Right forelimb (tissue), 1 donor: ENCODE results near the gene KCNG2.

ENCODE experiments used
- DNase-seq: peaks from one replicate; pipeline ENCODE4 v3.0.0-alpha.2; 2018

KCNG2 gene

DNA sequence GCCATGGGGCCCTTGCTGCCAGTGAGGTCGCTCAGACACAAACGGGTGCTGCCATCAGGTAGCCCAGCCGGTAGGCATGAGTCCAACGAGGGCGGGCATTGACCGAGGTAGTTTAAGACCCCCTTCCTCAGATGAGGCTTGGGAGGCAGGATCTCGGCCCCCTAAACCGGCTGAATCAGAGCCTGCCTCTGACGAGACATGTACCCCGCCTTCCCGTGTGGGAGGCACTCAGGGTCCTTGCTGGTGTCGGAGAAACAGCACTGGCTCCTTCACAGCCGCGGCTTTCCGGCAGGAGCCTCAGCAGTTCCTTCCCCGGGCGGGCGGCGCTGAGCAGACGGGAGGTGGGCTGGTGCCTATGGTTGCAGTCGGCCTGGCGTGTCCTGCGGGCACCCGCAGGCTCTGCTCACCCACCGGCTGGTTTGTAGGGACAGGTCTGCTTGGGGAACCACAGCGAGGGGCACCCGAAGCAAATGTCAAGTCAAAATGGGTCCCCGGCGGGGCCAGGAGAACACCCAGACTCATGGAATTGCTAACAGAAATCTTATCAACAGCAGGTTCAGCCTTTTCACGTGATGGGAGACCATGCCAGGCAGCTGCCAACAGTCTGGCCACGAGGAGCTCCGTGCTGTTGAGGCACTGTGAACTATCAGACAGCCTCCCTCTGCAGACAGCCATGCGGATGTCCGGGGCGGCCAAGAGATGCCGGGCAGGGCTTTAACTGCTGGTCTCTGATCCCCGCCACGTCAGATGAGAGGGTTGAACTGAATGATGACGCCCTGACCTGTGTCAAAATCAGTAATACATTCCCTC is 2.8 kb downstream of the KCNG2 start:
- no peak for DNase-seq

DNA sequence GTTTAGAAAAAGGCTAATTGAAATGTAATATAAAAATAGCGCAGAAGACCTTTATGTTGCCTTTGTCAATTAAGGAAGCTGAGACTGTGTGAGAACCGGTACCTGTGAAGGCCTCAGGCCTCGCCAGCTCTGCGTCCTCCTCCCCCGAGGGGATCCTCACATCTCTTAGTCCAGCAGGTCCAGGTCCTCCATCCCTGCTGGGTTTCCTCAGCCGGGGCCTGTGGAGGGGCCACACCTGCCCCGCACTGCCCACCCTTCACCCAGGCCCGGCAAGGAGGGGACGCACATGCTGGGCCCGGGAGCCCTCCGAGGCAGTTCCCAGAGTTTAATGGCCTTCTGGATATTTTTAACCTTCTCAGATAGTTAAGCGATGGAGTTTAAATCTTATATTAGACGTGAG is 3.5 kb downstream of the KCNG2 start:
- DNase-seq: no peak

- no peak for DNase-seq
Observed at GRCh38 chr18:79801641-79802040, 3.9 kb downstream of the KCNG2 start.

GRCh38 chr18:79802298-79802697 is 4.6 kb downstream of the KCNG2 start:
- no peak for DNase-seq

DNA sequence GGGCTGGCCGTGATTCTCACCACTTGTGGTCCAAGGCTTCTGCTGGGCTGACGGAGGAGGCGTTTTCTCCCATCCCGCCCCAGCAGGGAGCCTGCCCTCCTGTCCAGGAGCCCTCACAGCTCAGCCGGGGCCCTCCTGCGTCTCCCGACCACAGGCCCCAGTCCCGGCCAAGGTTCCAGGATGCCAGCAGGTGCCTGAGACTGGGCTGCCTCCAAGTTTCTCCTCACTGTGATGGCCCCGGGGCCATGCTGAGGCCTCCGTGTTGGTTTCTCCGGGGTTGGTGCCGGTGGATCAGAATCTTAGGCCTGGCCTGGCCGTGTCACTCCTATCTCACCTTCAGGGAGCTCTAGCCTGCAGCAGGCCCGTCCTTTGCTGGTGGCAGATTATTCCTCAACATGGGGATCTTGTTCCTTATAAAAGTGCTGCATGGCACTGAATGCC is 5.9 kb downstream of the KCNG2 start:
- DNase-seq: no peak

DNA sequence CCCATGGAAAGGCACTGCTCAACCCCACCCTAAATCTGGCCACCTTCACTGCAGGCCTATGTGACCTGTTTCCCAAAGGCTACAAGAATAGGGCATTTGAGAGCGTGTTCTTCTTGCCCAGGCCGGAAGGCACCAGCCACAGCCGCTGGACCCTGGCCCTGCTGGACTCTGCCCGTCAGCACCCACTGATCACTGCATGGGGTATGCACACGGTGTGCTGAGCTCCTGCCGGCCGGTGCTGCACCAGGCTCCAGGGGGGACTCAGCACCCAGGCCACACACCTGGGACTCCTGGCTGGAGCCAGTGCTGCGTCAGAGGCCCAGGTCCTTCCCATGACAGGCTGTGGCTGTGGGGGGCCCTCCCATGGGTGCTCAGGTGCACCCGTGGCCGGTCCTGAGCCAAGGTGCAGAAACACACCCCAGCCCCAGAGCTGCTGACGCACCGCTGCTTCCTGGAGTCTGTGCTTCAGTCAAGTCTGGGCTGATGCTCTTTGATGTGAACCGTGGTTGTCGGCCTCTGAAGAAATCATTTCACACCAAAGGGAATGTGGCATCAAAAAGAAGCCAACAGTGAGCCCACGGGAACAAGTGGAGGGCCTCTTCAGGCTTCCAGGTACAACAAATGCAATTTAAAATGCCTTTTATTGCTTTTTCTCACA is 6.5 kb downstream of the KCNG2 start:
- DNase-seq: no peak

DNA sequence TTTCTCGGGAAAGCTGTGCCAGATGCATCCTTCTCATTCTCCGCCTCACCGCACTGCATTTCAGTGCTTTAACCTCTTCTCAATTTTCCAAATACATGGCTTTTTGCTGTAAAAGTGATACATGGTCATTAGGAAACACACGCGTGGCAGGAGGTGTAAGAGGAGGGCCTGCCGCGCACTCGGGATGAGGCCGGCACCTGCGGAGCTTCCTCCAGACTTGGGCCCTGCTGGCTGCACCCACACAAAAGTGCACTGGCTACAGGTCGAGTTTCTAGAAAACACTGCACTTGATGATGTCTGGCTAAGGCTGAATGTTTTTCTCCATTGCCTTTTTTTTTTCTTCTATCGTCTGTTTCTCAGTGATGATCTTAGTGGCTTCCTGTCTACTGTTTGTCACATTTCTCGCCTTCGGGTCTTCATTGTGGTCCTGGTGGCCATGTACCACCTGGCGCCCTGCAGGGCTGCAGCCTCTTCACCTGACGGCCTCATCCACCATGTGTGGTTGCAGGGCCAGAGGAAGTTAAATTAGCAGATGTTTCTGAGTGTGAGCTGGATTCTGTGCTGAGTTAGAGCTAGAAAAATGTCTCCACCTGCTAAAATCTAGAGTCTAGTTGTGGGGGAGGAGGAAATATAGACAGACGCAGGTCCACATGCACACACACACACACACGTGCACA is 7.6 kb downstream of the KCNG2 start:
- DNase-seq: no peak

GRCh38 chr18:79805926-79806487 is 8.3 kb downstream of the KCNG2 start:
- DNase-seq: no peak

DNA sequence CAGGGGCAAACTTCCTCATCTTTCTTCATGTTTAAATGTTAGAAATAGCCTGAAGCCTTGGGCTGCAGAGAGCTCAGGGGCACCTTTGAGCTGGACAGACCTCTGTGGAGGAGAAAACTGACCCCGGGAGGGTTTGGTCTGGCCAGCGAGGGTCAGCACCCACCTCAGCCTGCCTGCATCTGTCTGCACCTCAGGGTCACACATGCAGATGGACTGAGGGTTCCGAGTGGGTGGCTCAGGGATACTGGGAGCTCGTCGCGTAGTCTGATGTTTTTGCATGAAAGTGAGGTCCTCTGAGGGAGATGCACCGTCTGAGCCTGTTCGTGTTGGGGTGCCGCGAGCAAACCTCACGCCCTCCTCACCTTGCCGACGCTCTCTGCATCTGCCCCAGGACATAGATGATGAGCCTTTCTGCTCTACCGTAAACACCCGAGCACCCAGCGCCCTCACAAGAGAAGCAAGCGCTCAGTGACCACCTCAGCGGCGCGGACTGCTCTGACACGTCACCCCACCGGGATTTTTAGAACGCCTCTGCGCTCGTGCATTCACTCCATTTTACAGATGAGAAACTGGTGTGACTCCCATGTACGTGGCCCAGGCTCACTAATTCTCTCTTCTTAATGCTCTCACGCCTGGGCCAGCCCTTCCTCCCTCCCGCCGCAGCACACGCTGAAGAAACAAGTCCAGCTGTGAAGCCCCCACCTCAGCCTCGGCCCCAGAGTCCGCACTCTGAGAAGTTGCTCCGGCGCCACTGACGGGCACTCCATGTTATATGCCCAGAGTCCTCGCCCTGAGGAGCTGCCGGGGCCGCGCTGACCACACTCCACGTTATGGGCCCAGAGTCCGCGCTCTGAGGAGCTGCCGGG is 9.5 kb downstream of the KCNG2 start:
- no peak for DNase-seq

DNA sequence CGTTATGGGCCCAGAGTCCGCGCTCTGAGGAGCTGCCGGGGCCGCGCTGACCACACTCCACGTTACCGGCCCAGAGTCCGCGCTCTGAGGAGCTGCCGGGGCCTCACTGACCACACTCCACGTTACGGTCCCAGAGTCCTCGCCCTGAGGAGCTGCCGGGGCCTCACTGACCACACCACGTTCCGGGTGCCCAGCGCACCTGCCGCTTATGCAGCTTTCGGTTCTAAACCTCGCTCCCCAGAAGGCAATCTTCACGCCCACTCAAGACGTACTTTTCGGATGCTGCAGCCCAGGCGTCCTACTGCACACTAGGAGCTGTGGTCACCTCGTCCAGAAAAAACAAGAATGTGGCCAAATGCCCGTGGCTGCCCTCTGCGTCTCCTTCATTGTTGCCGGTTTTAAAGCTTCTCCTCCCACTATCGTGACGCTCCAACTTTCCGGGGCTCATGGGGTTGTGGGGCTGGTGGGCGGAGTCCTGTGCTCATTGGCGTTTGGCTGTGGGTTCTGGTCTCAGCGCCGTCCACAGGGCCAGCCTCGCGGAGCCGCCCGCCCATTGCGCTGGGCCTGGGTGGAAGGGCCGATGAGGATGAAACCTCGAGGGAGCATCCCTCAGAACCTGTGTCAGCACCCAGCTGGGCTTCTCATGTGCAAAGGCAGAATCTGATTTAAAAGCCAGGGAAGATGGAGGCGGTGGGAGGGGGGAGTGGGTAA is 11.9 kb downstream of the KCNG2 start:
- no peak for DNase-seq

DNA sequence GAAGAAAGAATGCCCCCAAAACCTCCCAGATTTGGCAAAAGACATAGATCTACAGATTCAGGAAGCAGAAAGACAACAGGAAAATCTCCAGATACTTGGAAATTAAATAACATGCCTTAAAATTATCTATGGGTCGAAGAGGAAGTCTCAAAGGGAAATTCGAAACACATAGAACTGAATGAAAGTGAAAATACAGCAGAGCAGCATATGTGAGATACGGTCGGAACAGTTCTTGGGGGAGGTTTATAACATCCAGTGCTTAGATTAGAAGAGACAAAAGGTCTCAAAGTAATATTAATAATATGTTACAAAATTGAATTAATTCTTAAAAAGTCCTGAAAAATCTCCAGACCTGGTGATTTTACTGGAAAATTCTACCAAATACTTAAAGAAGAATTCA is 14.3 kb downstream of the KCNG2 start:
- DNase-seq: no peak

DNA sequence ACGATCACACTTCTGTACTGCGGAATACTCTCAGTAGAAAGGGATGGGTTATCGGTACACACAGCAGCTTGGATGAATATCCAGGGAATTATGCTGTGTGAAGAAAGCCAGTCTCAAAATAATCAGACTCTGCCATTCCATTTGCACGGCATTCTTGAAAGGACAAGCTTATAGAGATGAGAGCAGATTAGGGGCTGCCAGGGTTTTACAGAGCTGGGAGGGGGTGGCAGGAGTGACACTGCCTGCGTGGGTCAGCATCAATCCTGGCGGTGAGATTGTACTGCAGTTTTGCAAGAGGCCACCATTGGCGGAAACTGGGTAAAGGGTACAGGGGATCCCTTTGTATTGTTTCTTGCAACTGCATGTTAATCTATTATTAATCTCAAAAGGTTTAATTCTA is 16.6 kb downstream of the KCNG2 start:
- DNase-seq: peak; percentile 5

- no peak for DNase-seq
Observed at GRCh38 chr18:79815657-79816056, 17.9 kb downstream of the KCNG2 start.

DNA sequence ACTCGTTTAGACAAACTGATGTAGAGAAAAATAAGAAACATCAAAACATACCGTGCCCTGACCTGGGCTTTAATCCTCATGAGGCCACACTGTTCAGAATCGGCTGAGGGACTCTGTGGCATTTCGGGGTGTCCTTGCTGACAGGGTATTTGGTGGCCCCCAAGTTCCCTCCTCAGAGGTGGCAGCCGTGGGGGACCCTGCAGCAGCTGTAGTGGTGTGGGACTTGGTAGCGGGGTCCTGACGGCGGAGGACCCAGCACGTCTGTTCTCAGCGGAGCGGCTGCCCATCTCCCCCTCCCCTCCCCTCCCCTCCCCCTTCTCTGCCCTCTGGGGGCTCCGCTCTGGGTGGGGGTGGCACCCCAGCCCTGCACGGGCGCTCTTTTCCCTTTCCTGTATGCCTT is 18.4 kb downstream of the KCNG2 start:
- DNase-seq: no peak

DNA sequence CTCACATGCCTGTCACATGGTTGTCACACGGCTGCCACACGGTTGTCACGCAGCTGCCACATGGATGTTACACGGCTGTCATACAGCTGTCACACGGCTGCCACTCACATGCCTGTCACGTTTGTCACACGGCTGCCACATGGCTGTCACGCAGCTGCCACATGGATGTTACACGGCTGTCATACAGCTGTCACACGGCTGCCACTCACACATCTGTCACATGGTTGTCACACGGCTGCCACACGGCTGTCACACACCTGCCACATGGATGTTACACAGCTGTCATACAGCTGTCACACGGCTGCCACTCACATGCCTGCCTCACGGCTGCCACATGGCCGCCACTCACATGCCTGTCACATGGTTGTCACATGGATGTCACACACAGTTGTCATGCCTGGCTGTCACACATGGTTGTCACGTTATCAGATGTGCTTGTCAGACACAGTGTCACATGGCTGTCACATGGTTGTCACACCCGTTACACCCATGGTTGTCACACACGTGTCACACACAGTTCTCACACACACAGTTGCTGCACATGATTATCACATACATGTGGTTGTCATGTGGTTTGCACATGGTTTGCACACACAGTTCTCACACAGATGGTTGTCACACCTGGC is 19.4 kb downstream of the KCNG2 start:
- no peak for DNase-seq

DNA sequence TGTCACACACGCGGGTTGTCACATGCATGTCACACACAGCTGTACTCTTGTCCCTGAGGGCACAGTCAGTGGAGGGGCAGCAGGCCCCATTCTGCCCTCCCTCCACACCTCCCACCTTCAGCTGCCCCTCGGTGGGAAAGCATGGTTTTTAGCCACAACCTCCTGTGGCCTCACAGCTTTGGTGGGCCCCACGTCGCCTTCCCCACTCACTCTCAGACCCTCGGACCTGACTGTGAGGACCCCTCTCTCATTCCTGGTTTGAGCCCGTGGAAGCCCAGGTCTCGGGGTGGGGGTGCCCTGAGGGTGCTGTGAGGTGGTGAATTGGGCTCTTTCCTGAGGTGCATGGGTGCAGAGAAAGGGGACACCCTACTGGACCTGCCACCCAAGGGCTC is 19.9 kb downstream of the KCNG2 start:
- DNase-seq: no peak

GRCh38 chr18:79818036-79818435 is 20.3 kb downstream of the KCNG2 start:
- no peak for DNase-seq

GRCh38 chr18:79818631-79819030 is 20.9 kb downstream of the KCNG2 start:
- DNase-seq: no peak

- DNase-seq: no peak
Observed at GRCh38 chr18:79819064-79819967, 21.6 kb downstream of the KCNG2 start.

- no peak for DNase-seq
Observed at GRCh38 chr18:79819968-79820351, 22.2 kb downstream of the KCNG2 start.
